Right lobe of liver (tissue), 6 donors: ENCODE data around the gene CES4A. TPM values are rescaled to one million over a fixed set of nuclear protein-coding genes. Genes with fewer than 3 reads are reported as not detected.
"Not testable (repeated sequence)": the region's sequence is repeated elsewhere in the genome, so short reads cannot be mapped to it uniquely, and the experiment has no call there.

Source experiments
- ATAC-seq, 4 donors: fragments of 200-7000 bp; cut with Tn5 transposase; one replicate each; pipeline ENCODE4 v1.9.1; 2020; ENCODE audit warnings: mild to moderate bottlenecking in 4 of 4, moderate library complexity in 4 of 4
- DNase-seq, 3 donors: peaks; one replicate each; pipeline ENCODE4 v3.0.0-alpha.2; 2020
- H3K27ac ChIP-seq, 3 donors: fragments of 200-600 bp; one replicate each; pipeline ENCODE4 v1.8.0; 2022
- H3K27me3 ChIP-seq, 2 donors: fragments of 200-600 bp; one replicate each; pipeline ENCODE4 v1.8.0; 2022
- H3K36me3 ChIP-seq, 4 donors: fragments of 200-600 bp; sonication (generic) in 1 of 4; one replicate each; pipeline versions ENCODE4 v1.5.1 to v1.8.0; 2017 to 2022; ENCODE audit warnings: control low read depth in 1 of 4
- H3K4me1 ChIP-seq, 4 donors: fragments of 200-600 bp; sonication (generic) in 1 of 4; one replicate each; pipeline versions ENCODE4 v1.5.1 to v1.8.0; 2017 to 2022; ENCODE audit warnings: control low read depth in 1 of 4
- H3K4me3 ChIP-seq, 3 donors: fragments of 200-600 bp; one replicate each; pipeline ENCODE4 v1.8.0; 2022
- H3K9me3 ChIP-seq, 4 donors: fragments of 200-600 bp; sonication (generic) in 1 of 4; one replicate each; pipeline versions ENCODE4 v1.5.1 to v1.8.0; 2017 to 2022; ENCODE audit warnings: control low read depth in 1 of 4
- CTCF ChIP-seq, 4 donors: fragments of 200-600 bp in 3 of 4; fragments of 450-650 bp in 1 of 4; IDR thresholded peaks; one replicate each; pipeline versions ENCODE4 v1.5.1 to v1.8.0; 2016 to 2022; ENCODE audit warnings: antibody characterized with exemption in 4 of 4, mild to moderate bottlenecking in 2 of 4
- POLR2A ChIP-seq: fragments of 450-650 bp; IDR thresholded peaks from one replicate; pipeline ENCODE4 v1.6.1; 2017; ENCODE audit warnings: antibody characterized with exemption, mild to moderate bottlenecking
- WGBS: methylation state at CpG from one replicate; pipeline ENCODE4 v1.1.6; 2018; ENCODE audit warnings: low coverage, low lambda C conversion rate; ENCODE audit not compliant: insufficient coverage; ENCODE audit errors: missing lambda C conversion rate; 5-methylcytosine and 5-hydroxymethylcytosine counted together
- intact Hi-C, 2 donors: fragments of 100-400 bp; cut with DNase I; formaldehyde crosslinking; loops; one replicate each; pipeline versions ENCODE4 v1.11.2 to v1.14.1; 2022
- total RNA-seq, 6 experiments: library from RNA; depleted of rRNA in 2 of 6; stranded (reverse); fragments of >200 nt in 2 of 6; fragmentation: NEBNext Ultra II Directional in 3 of 6; extraction: Animal tissue kit (Norgen Biotek cat#: 25700) in 3 of 6; gene quantifications; one replicate each; pipeline versions ENCODE4 v1.1.0 to v1.2.4, GENCODE V29; 2016 to 2023
- donor health status: DM: no; HTN: yes; CAD: no.
- donor health status: DM: no; HTN: no; CAD: no.
- donor health status: DM: no; HTN: no; CAD: no.
- donor health status: DM: no; HTN: yes; CAD: no.
- donor health status: DM: no; HTN: yes; CAD: no.

The CES4A gene
- total RNA-seq, 6 experiments from 2014 or later: 5.2 to 54.7 (median 15.3) TPM

- Histone ChIP-seq H3K36me3 (no peaks in the 10 kb centered on the region), H3K27ac (no peak overlapping the region), H3K9me3 (no peaks in the 10 kb centered on the region), H3K27me3 (no peaks in the 10 kb centered on the region), H3K4me3 (no peak overlapping the region), H3K4me1 (peaks cover 0 to 23% (median 6%) of the 10 kb centered on the region in 4 donors)
- no peak for TF ChIP-seq POLR2A
- DNase-seq: no peak
- ATAC-seq: no peak
- 100% methylated on average over 1 of the region's 1 CpG for WGBS
- intact Hi-C loops: no loop called here
Measured at GRCh38 chr16:67035364-67035763, 47.0 kb downstream of the CES4A start.

GRCh38 chr16:67036323-67036741 lies 47.9 kb downstream of the CES4A start:
- H3K27me3 ChIP-seq: no peaks in the 10 kb centered on the region
- WGBS: 20% methylated on average over 5 of the region's 5 CpGs
- TF ChIP-seq CTCF (IDR thresholded peaks at IDR 0.05): no peak
- no peak overlapping the region for H3K4me3 ChIP-seq
- ATAC-seq: peak; percentile 87 to 95 (median 94)
- no peaks in the 10 kb centered on the region for H3K36me3 ChIP-seq
- peak; percentile 40 to 82 (median 74) for DNase-seq
- H3K9me3 ChIP-seq: no peaks in the 10 kb centered on the region
- H3K27ac ChIP-seq: peak overlapping the region in 1 of 3 donors; percentile 13
- peaks cover 0 to 14% (median 2%) of the 10 kb centered on the region in 4 donors for H3K4me1 ChIP-seq
- intact Hi-C loops: no loop called here

GRCh38 chr16:67039260-67040020 lies 51.1 kb downstream of the CES4A start:
- no peak for TF ChIP-seq CTCF (IDR thresholded peaks at IDR 0.05)
- no peak for TF ChIP-seq POLR2A
- no peak overlapping the region for H3K27ac ChIP-seq
- H3K27me3 ChIP-seq: no peaks in the 10 kb centered on the region
- intact Hi-C loops: no loop called here
- H3K9me3 ChIP-seq: no peaks in the 10 kb centered on the region
- peaks cover 0 to 14% (median 2%) of the 10 kb centered on the region in 4 donors for H3K4me1 ChIP-seq
- no peak for DNase-seq
- 76% methylated on average over 2 of the region's 2 CpGs for WGBS
- no peak for ATAC-seq
- H3K36me3 ChIP-seq: no peaks in the 10 kb centered on the region
- H3K4me3 ChIP-seq: no peak overlapping the region

GRCh38 chr16:67040166-67040565 lies 51.8 kb downstream of the CES4A start:
- H3K4me1 ChIP-seq: peaks cover 0 to 14% (median 2%) of the 10 kb centered on the region in 4 donors
- no peaks in the 10 kb centered on the region for H3K36me3 ChIP-seq
- no peak for TF ChIP-seq CTCF (IDR thresholded peaks at IDR 0.05)
- TF ChIP-seq POLR2A: no peak
- no peak for DNase-seq
- H3K27ac ChIP-seq: no peak overlapping the region
- no peak for ATAC-seq
- no peak overlapping the region for H3K4me3 ChIP-seq
- no peaks in the 10 kb centered on the region for H3K9me3 ChIP-seq
- H3K27me3 ChIP-seq: no peaks in the 10 kb centered on the region
- intact Hi-C loops: no loop called here
- WGBS: 65% methylated on average over 2 of the region's 2 CpGs

GRCh38 chr16:67040906-67041305 lies 52.5 kb downstream of the CES4A start:
- Histone ChIP-seq H3K27ac (no peak overlapping the region), H3K4me3 (no peak overlapping the region), H3K36me3 (no peaks in the 10 kb centered on the region), H3K4me1 (peaks cover 0 to 11% (median 2%) of the 10 kb centered on the region in 4 donors), H3K9me3 (no peaks in the 10 kb centered on the region), H3K27me3 (no peaks in the 10 kb centered on the region)
- intact Hi-C loops: no loop called here
- ATAC-seq: no peak
- no peak for DNase-seq
- TF ChIP-seq POLR2A (no peak), CTCF (IDR thresholded peaks at IDR 0.05) (no peak)
- WGBS: 95% methylated on average over 2 of the region's 2 CpGs

- H3K9me3 ChIP-seq, DNase-seq: not testable (repeated sequence)
Measured at GRCh38 chr16:67041520-67041919, 53.1 kb downstream of the CES4A start.

More at GRCh38 chr16:67041520-67041919, 53.1 kb downstream of the CES4A start:
- ATAC-seq, H3K4me1 ChIP-seq, H3K27ac ChIP-seq, H3K4me3 ChIP-seq, intact Hi-C loops, H3K27me3 ChIP-seq, H3K36me3 ChIP-seq: not testable (repeated sequence)
- WGBS: 92% methylated on average over 4 of the region's 4 CpGs
